GM19467 (cell line): ENCODE results near the gene UNKL.
A peak's percentile ranks its signal among the peaks of the same experiment; 100 is the strongest.

ENCODE experiments used
- ATAC-seq: cut with Tn5 transposase; IDR thresholded peaks from one replicate; pipeline ENCODE4 v1.9.1; 2021; ENCODE audit warnings: mild to moderate bottlenecking, moderate library complexity; ENCODE audit not compliant: unreplicated experiment

The UNKL gene

GRCh38 chr16:1432388-1433262 lies 18.1 kb upstream of the UNKL start:
- no peak for ATAC-seq

DNA sequence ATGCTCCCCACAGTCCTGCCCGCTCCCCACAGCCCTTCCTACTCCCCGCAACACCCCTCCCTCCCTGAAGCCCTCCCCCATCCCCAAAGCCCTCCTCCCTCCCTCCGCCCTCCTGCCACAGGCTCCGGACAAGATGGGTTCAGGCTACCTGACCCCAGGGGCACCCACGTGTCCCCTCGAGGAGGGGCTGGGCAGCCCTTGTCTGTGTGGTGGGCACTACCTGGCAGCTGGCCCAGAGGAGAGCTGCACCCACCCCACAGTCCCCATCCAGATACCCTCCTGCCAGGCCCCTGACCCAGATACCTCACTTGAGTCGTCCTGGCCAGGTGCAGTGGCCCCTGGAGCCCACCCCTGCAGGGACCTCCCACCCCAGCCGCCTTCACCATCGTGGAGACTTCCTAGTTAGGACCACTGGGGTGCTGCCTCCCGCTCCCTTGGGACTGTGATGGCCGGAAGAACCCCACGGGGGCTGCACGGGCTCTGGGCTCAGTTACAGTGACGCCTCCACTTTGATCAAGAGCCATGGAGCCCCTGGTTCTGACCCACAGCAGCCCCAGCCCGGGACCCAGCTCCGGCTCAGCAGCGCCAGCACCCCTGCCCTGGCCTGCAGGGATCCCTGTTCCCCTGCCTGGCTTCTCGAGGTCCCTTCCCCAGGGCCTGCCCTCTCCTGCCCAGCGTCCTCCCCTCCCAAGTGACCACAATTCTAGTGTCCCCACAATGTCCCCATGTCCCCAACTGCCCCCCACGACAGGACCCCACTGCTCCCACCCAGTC lies 17.2 kb upstream of the UNKL start:
- ATAC-seq = no peak

- no peak for ATAC-seq
Measured at GRCh38 chr16:1430759-1431496, 16.4 kb upstream of the UNKL start, which contains the start of gene PERCC1. TSS of gene PERCC1 (plus strand) at chr16:1431078. CDS start at chr16:1432594, 1,516 bp downstream.

- no peak for ATAC-seq
Measured at GRCh38 chr16:1430214-1430758, 15.8 kb upstream of the UNKL start.

DNA sequence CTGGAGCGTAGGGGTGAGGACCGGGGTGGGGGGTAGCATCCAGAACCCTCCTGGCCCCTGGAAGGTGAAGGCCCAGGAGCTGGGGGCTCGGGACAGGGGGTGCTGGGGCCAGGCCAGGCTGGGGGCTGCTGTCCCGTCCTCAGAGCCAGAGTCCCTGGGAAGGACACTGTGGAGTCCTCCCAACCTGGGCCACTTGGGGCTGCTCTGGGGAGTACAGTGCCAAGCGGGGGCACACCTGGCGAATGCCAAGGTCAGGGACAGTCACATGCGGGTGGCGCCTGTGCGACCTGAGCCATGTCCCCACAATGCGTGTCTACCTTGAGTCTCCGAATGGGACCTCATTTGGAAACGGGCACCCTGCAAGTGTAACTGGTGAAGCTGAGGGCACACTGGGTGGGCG lies 15.1 kb upstream of the UNKL start:
- no peak for ATAC-seq

DNA sequence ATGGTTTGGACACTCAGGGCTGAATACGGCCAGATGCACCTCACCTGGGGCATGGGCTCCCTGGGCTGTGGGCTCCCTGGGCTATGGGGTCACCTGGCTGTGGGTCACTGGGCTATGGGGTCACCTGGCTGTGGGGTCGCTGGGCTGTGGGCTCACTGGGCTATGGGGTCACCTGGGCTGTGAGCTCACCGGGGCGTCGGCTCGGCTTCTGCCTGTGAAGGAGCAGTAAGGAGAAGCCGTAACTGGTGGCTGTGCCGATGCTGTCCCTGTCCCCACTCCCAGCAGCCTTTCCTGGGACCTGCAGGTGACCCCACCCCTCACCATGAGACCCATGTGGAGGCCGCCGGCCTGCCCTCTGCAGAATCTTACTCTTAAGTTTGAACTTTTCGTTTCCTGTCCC lies 14.5 kb upstream of the UNKL start:
- ATAC-seq = no peak

DNA sequence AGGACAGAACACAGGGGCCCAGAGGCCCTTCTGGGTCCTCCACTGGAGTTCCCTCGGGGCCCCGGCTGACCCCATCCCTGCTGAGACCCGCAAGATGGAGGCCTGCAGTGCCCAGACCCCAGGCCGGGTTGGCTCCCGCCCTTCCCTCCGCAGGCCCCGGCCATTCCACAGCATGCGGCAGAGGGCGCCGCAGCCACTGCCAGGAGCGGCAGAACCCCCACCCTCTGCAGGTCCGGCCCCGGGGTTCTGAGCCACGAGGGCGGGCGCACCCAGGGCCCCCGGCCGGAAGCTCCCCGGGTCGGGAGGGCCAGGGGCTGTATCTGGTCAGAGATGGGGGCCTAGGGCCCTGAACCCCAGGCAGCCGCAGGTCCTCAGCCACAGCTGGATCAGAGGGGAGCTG lies 14.0 kb upstream of the UNKL start:
- no peak for ATAC-seq

GRCh38 chr16:1427473-1428461 lies 13.3 kb upstream of the UNKL start:
- ATAC-seq = no peak

DNA sequence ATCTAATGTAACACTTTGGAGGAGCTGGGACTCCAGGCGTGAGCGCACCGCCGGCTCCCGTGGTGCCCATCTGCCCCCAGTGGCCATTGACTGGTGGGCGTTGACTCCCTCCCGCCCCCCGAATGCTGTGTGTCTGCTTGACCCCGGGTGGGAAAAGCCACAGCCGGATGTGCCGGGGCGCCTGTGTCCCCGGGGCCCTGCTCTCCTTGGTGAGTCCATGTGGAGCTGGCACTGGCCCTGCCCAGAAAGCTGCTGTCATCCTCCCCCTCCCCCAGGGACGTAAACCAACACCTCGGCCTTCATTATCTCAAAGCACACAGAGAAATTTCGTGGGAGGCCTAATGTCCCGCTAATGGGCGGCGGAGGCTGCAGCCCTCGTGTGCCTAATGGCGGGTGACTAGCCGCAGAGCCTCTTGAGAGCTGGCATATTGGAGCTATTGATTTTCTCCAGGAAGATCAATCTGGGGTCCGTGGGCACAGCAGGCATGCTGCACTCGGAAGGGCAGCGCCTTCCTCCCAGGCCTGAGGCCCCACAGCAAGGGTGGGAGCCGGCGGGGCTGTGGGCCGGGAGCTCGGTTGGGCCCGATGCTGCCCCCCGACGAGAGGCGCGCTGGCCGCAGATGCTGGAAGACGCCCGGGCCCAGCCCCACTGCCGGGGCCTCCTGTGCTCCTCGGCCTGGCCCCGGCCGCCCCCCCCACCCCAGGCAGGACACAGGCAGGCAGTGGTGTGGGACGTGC lies 12.4 kb upstream of the UNKL start:
- ATAC-seq = no peak

DNA sequence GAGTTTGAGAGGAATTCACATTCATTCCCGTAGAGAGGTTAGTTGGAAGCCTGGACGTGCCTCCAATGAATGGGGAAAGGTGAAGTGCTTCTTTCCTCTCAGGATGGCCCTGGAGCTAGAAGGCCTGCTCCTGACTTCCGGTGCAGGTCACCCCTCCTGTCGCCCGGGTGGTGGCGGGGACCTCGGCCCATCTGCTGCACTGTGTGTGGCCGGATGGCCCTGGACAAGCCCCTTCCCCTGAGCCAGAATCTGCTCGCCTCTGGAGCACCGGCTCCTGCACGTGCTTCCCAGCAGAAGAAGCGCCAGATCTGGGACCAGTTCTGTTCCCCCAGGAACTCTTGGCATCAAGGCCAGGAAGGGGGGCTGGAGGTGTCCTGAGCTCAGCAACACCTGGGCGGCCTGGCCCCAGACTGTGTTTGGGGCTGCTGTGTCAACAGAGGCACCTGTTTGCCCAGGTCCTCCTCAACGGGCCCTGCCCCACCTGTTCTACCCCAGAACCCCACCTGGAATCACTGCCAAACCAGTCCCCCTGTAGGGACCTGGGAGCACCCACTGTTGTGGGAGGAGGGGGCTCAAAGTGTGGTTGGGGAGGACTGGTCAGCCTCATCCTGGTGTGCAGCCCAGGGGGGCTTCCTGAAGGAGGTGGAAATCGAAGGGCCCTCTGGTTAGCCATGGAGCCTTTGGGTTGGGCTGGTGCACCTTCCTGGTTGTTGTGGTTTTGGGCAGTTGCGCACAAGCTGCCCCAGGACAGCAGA lies 11.3 kb upstream of the UNKL start:
- ATAC-seq = no peak

GRCh38 chr16:1424028-1424427 lies 9.5 kb upstream of the UNKL start:
- ATAC-seq = no peak

DNA sequence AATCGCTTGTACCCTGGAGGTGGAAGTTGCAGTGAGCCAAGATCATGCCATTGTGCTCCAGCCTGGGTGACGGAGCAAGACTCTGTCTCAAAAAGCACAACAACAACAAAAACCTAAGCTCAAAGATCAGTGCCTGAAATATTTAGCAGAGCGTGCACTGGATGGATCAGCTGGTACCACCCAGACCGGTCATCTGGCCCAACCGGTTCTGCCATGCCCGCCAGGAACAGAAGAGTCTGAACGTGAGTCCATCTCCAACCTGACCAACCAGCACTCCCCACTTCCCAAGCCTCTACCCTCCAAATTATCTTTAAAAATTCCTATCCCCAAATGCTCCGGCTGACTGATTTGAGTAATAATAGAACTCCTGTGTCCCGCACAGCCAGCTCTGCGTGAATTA lies 7.6 kb upstream of the UNKL start:
- no peak for ATAC-seq

- ATAC-seq = peak; percentile 10
Measured at GRCh38 chr16:1420111-1420539, 5.6 kb upstream of the UNKL start.

DNA sequence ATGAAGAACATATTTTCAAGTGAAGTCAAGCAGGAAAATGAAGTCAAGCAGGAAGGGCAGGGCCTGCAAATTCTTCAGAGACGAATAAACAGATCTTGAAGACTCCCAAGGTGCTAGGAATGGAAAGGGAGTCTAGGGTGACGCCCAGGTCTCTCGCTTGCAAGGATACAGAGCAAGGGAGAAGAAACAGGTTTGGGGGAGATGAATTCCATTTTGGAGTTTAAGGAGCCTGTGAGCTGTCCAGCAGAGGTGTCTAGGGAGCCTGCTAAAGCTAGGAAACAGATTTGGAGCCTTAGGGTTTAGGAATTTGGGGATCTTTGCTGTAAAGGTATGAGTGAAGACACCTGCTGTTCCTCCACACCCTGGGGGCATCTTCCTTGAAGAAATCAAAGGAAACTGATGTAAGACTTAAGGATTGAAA lies 2.0 kb upstream of the UNKL start:
- ATAC-seq = no peak

DNA sequence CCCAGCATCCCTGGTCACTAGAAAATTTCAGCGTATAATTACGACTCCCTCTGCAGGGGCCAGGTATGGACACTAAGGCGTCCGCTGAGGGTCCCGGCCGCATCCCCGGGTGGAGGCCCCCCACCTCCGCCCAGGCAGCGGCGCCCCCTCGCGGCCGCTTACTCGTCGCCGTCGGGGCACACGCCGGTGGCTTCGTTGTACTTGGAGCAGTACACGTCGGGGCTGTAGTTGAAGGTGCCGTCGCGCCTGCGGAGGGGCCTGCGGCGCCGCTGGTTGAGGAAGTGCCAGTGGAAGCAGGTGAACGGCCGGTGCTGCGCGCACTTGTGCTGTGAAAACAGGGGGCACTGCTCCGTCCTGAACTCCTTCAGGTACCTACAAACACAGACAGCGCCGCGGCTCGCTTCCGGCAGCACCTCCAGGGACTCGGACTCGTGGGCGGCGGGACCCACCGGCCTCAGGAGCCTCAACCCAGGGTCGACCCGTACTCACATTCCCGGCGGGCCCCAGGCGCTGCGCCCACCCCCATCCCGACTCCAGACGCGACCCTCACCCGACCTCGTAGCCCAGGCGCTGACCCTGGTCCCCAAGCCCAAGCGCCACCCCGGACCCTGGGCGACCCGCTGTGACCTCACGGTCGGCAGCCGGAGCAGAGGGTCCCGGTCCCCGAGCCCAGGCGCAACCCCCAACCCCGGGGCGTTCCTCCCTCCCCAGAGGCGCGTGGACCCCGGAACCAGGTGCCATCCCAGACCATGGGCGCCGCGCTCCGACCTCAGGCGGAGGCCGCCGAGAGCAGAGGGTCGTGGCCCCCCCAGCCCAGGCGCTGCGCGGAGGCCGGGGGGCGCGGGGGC lies 596 bp downstream of the UNKL start:
- peak; percentile 25 for ATAC-seq

GRCh38 chr16:1412847-1413246 lies 1.7 kb downstream of the UNKL start:
- no peak for ATAC-seq

DNA sequence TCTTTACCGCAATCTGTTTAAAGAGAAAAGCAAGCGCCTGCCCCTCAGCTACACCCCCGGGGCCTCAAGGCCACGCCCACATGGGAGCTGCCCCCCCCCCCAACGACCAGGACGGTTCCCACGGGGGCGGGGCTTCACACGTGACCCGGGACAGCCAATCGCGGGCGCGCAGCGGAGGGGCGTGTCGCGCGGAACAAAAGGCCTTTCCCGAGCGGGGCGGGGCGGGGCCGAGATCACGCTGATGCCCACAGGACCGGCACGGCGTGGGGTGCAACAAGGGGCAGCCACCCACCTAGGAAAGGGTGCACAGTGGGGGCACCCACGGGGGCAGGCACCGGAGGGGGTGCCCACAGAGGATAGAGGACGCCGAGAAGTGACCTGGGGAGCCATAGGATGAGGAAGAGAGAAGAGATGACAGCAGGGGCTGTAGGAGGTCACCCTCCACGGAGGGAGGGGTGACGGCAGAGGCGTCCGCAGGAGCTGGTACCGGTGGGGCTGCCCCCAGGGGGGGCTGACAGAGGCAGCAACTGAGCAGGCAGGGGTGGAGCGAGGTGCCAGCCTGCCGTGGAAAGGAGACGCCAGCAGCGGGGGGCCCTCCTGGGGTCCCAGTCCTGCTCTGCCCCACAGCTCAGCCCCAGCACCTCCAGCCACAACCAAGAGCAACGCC lies 6.2 kb downstream of the UNKL start:
- peak; percentile 73 for ATAC-seq
